ENCODE data around the gene PRSS56. TPM values are rescaled to one million over a fixed set of nuclear protein-coding genes. Genes with fewer than 3 reads are reported as not detected.

The PRSS56 gene
- total and polyA plus RNA-seq, 2 of the 8 experiments (the other 6 are each of a cell fraction or from before 2014, with no cell fraction given): 0.03 TPM; not detected in 1

GRCh38 chr2:232569541-232569940 is 49.4 kb downstream of the PRSS56 start (continued):
- TF ChIP-seq CHD7 (IDR thresholded peaks at IDR 0.05; ENCODE audit: insufficient replicate concordance, low read length) (no peak), SRF (IDR thresholded peaks at IDR 0.05; ENCODE audit: low read depth, low read length) (no peak), ASH2L (IDR thresholded peaks at IDR 0.05; ENCODE audit: low read length) (no peak), BCL11A (IDR thresholded peaks at IDR 0.05; ENCODE audit: low read depth in 2 of 2, low read length in 2 of 2) (no peak)

Measured in H1 (cell line).